IMR-90 (cell line): Measurements from ENCODE around the gene NAPG. TPM values are rescaled to one million over a fixed set of nuclear protein-coding genes. Genes with fewer than 3 reads are reported as not detected.

Source experiments
- ATAC-seq: fragments of 200-7000 bp; cut with Tn5 transposase; 2 replicates; pipeline ENCODE4 v1.9.1; 2020; ENCODE audit warnings: low read depth, mild to moderate bottlenecking, moderate library complexity
- BruUV-seq: library from RNA; stranded (reverse); fragments of 400-500 nt; replicated peaks from 2 replicates; lab custom pipeline; 2021; lab: Mats Ljungman, UMichigan
- CTCF ChIA-PET: fragments of 300-600 bp; formaldehyde crosslinking; extraction: SDS; loops from one replicate; lab custom pipeline; 2021; ENCODE audit warnings: antibody characterized with exemption; lab: Yijun Ruan, JAX
- POLR2A ChIA-PET: fragments of 300-600 bp; sonication (Branson Sonifier 250); formaldehyde crosslinking; loops from one replicate; lab custom pipeline; 2022; ENCODE audit warnings: antibody characterized with exemption; ENCODE audit not compliant: unreplicated experiment; lab: Charles Lee
- DNase-seq: peaks from one replicate; pipeline ENCODE4 v3.0.0; 2013
- H2AFZ ChIP-seq: replicated peaks from 2 replicates; pipeline ENCODE3; 2013; ENCODE audit warnings: low read length, mild to moderate bottlenecking; ENCODE audit not compliant: poor library complexity
- H2AK5ac ChIP-seq: 2 replicates; pipeline ENCODE4 v1.6.1; 2013; ENCODE audit warnings: low read depth, low read length, inconsistent platforms
- H2AK9ac ChIP-seq: replicated peaks from 2 replicates; pipeline ENCODE3; 2013; ENCODE audit warnings: mild to moderate bottlenecking, low read depth, low read length, moderate library complexity; ENCODE audit not compliant: poor library complexity
- H2BK120ac ChIP-seq: 2 replicates; pipeline ENCODE4 v1.6.1; 2013; ENCODE audit warnings: low read depth, low read length, inconsistent platforms
- H2BK15ac ChIP-seq: 3 replicates; pipeline ENCODE4 v1.6.1; 2013; ENCODE audit warnings: low read depth, low read length, inconsistent platforms
- H2BK20ac ChIP-seq: 2 replicates; pipeline ENCODE4 v1.6.1; 2013; ENCODE audit warnings: low read depth, mild to moderate bottlenecking, inconsistent platforms, low read length, moderate library complexity
- H2BK5ac ChIP-seq: 2 replicates; pipeline ENCODE4 v1.6.1; 2013; ENCODE audit warnings: mild to moderate bottlenecking, low read depth, low read length, inconsistent platforms; ENCODE audit not compliant: poor library complexity, severe bottlenecking
- H3K14ac ChIP-seq: replicated peaks from 2 replicates; pipeline ENCODE4 v1.6.1; 2013; ENCODE audit warnings: low read depth, low read length, inconsistent platforms
- H3K18ac ChIP-seq: 2 replicates; pipeline ENCODE4 v1.6.1; 2013; ENCODE audit warnings: low read depth, low read length, control low read depth
- H3K23ac ChIP-seq: 2 replicates; pipeline ENCODE4 v1.6.1; 2013; ENCODE audit warnings: low read depth, low read length, inconsistent platforms
- H3K27ac ChIP-seq: 2 replicates; pipeline ENCODE4 v1.5.1; 2013; ENCODE audit warnings: mild to moderate bottlenecking, control low read depth, low read length; ENCODE audit not compliant: insufficient read depth
- H3K27me3 ChIP-seq: 2 replicates; pipeline ENCODE4 v1.6.1; 2013; ENCODE audit warnings: low read length; ENCODE audit not compliant: control insufficient read depth, insufficient read depth
- H3K36me3 ChIP-seq: 2 replicates; pipeline ENCODE4 v1.6.1; 2013; ENCODE audit warnings: low read length, mixed read lengths; ENCODE audit not compliant: control insufficient read depth, insufficient read depth
- H3K4ac ChIP-seq: 2 replicates; pipeline ENCODE4 v1.6.1; 2013; ENCODE audit warnings: low read depth, low read length, inconsistent platforms
- H3K4me1 ChIP-seq: 2 replicates; pipeline ENCODE4 v1.6.1; 2013; ENCODE audit warnings: low read length, mixed read lengths; ENCODE audit not compliant: control insufficient read depth, insufficient read depth
- H3K4me2 ChIP-seq: 2 replicates; pipeline ENCODE4 v1.6.1; 2013; ENCODE audit warnings: low read depth, mild to moderate bottlenecking, control low read depth, low read length, moderate library complexity
- H3K4me3 ChIP-seq: 2 replicates; pipeline ENCODE4 v1.5.1; 2013; ENCODE audit warnings: low read depth, mild to moderate bottlenecking, control low read depth, low read length, moderate library complexity; ENCODE audit not compliant: insufficient read depth
- H3K56ac ChIP-seq: 2 replicates; pipeline ENCODE4 v1.6.1; 2013; ENCODE audit warnings: low read length, inconsistent platforms; ENCODE audit not compliant: insufficient read depth; ENCODE audit errors: extremely low read depth
- H3K79me1 ChIP-seq, 2 experiments: 2 replicates each; pipeline ENCODE4 v1.6.1; 2013; ENCODE audit warnings: low read length in 2 of 2, inconsistent platforms in 1 of 2, low read depth in 1 of 2
- H3K9ac ChIP-seq: 2 replicates; pipeline ENCODE4 v1.6.1; 2013; ENCODE audit warnings: low read depth, low read length, control low read depth
- H3K9me1 ChIP-seq: 2 replicates; pipeline ENCODE4 v1.6.1; 2013; ENCODE audit warnings: low read length, inconsistent platforms; ENCODE audit not compliant: insufficient read depth
- H3K9me3 ChIP-seq: 2 replicates; pipeline ENCODE4 v1.6.1; 2013; ENCODE audit warnings: low read length; ENCODE audit not compliant: control insufficient read depth, insufficient read depth
- H4K20me1 ChIP-seq: 2 replicates; pipeline ENCODE4 v1.6.1; 2013; ENCODE audit warnings: low read length, inconsistent platforms; ENCODE audit not compliant: insufficient read depth
- H4K5ac ChIP-seq: 2 replicates; pipeline ENCODE4 v1.6.1; 2013; ENCODE audit warnings: mild to moderate bottlenecking, low read depth, low read length, control low read depth
- H4K8ac ChIP-seq, 2 experiments: 2 replicates each; pipeline ENCODE4 v1.6.1; 2013; ENCODE audit warnings: low read depth in 2 of 2, low read length in 2 of 2, control low read depth in 1 of 2, inconsistent platforms in 1 of 2
- H4K91ac ChIP-seq: 2 replicates; pipeline ENCODE4 v1.6.1; 2013; ENCODE audit warnings: low read depth, low read length, inconsistent platforms; ENCODE audit not compliant: insufficient read depth
- BHLHE40 ChIP-seq: fragments of 150-350 bp; IDR thresholded peaks from 2 replicates; pipeline ENCODE4 v1.6.1; 2016; ENCODE audit warnings: mild to moderate bottlenecking, low read depth, low read length
- CTCF ChIP-seq: conservative IDR thresholded peaks from 2 replicates; pipeline ENCODE4 v1.5.1; 2012; ENCODE audit warnings: mild to moderate bottlenecking, low read depth, low read length, improper control_type of control experiment
- ELK1 ChIP-seq: fragments of 150-350 bp; IDR thresholded peaks from 2 replicates; pipeline ENCODE4 v1.6.1; 2016; ENCODE audit warnings: low read depth, mild to moderate bottlenecking, low read length, moderate library complexity, borderline replicate concordance
- FOS ChIP-seq: fragments of 150-350 bp; IDR thresholded peaks from 2 replicates; pipeline ENCODE4 v1.6.1; 2016; ENCODE audit warnings: low read depth, low read length
- MAFK ChIP-seq: IDR thresholded peaks from 2 replicates; pipeline ENCODE4 v1.6.1; 2012; ENCODE audit warnings: low read depth, low read length, improper control_type of control experiment
- MAZ ChIP-seq: IDR thresholded peaks from 2 replicates; pipeline ENCODE4 v1.6.1; 2012; ENCODE audit warnings: low read depth, mild to moderate bottlenecking, low read length, improper control_type of control experiment, moderate library complexity, borderline replicate concordance
- MXI1 ChIP-seq: IDR thresholded peaks from 2 replicates; pipeline ENCODE4 v1.6.1; 2012; ENCODE audit warnings: low read depth, mild to moderate bottlenecking, low read length, moderate library complexity, borderline replicate concordance
- NFE2L2 ChIP-seq: fragments of 150-350 bp; IDR thresholded peaks from 2 replicates; pipeline ENCODE4 v1.6.1; 2016; ENCODE audit warnings: low read depth, mild to moderate bottlenecking, low read length
- POLR2A ChIP-seq: IDR thresholded peaks from 2 replicates; pipeline ENCODE4 v1.6.1; 2012; ENCODE audit warnings: mild to moderate bottlenecking, low read depth, low read length
- RAD21 ChIP-seq: IDR thresholded peaks from 2 replicates; pipeline ENCODE4 v1.6.1; 2012; ENCODE audit warnings: low read length, improper control_type of control experiment
- RCOR1 ChIP-seq: IDR thresholded peaks from 2 replicates; pipeline ENCODE4 v1.6.1; 2012; ENCODE audit warnings: mild to moderate bottlenecking, low read length, improper control_type of control experiment; ENCODE audit not compliant: insufficient replicate concordance
- SMC3 ChIP-seq: fragments of 150-350 bp; IDR thresholded peaks from 2 replicates; pipeline ENCODE4 v1.6.1; 2016; ENCODE audit warnings: low read depth, mild to moderate bottlenecking, antibody characterized with exemption, low read length, moderate library complexity
- USF2 ChIP-seq: fragments of 150-350 bp; IDR thresholded peaks from 2 replicates; pipeline ENCODE4 v1.6.1; 2017; ENCODE audit warnings: mild to moderate bottlenecking, antibody characterized with exemption, low read length, low read depth
- WGBS, 2 experiments: methylation state at CpG; one replicate each; pipeline versions ENCODE4 v1.1.5 to v1.1.7; 2013; ENCODE audit warnings: missing lambda C conversion rate in 2 of 2; ENCODE audit not compliant: insufficient read length in 1 of 2; ENCODE audit errors: extremely low coverage in 2 of 2; 5-methylcytosine and 5-hydroxymethylcytosine counted together
- dilution Hi-C: fragments of 300-500 bp; cut with HindIII; formaldehyde crosslinking; loops from one replicate; pipeline ENCODE4 v1.14.3; 2018; ENCODE audit warnings: low sequenced_read_pairs; ENCODE audit not compliant: unreplicated experiment
- in situ Hi-C: fragments of 300-500 bp; cut with MboI; formaldehyde crosslinking; loops from 3 replicates; pipeline ENCODE4 v1.14.3; 2019; ENCODE audit warnings: low sequenced_read_pairs, inconsistent platforms, mixed read lengths
- intact Hi-C: fragments of 100-400 bp; cut with micrococcal nuclease; formaldehyde crosslinking; loops from 2 replicates; pipeline ENCODE4 v1.10.0; 2022
- polyA plus RNA-seq, 3 experiments: library from polyadenylated mRNA; depleted of rRNA; stranded (reverse); fragments of >200 nt; gene quantifications; 2 replicates each; pipeline ENCODE4 v1.2.3, GENCODE V29; 2012; ENCODE audit warnings: low replicate concordance in 1 of 3
- total RNA-seq: library from RNA; depleted of rRNA; stranded (reverse); fragments of >200 nt; gene quantifications from 2 replicates; pipeline ENCODE4 v1.2.3, GENCODE V29; 2012

Gene NAPG
- total and polyA plus RNA-seq, 2 of the 4 experiments (the other 2 are of a cell fraction): 13.0 to 32.8 TPM

GRCh38 chr18:10558243-10558966 is 32.6 kb downstream of the NAPG start:
- no peaks in the 10 kb centered on the region for H3K9me3 ChIP-seq
- DNase-seq (no peak), ATAC-seq (no peak)
- peaks cover 22% of the 10 kb centered on the region for H3K36me3 ChIP-seq
- no peak overlapping the region for H3K27ac ChIP-seq
- no peak overlapping the region for H2BK15ac ChIP-seq
- dilution Hi-C loops: no loop called here
- in situ Hi-C loops: no loop called here
- H3K14ac ChIP-seq: no peak overlapping the region
- peaks cover 6% of the 10 kb centered on the region; the same call in 1 of the 2 replicates for H3K9me1 ChIP-seq
- H3K4ac ChIP-seq: no peak overlapping the region
- BruUV-seq: no TSS peak
- no peak overlapping the region for H2AFZ ChIP-seq
- peaks cover 11% of the 10 kb centered on the region; the same call in 1 of the 2 replicates for H3K4me1 ChIP-seq
- H2BK120ac ChIP-seq: no peak overlapping the region
- no peak overlapping the region for H2BK20ac ChIP-seq
- H4K5ac ChIP-seq: no peak overlapping the region
- H3K18ac ChIP-seq: no peak overlapping the region
- H2AK9ac ChIP-seq: no peak overlapping the region
- no peak overlapping the region for H3K23ac ChIP-seq
- ChIA-PET CTCF (interaction anchor here (0.6 kb wide), 1 partner anchor 76 kb away, joined by 5 read pairs; no protein-coding TSS in a partner anchor), POLR2A (no interaction called here)
- 91% methylated on average over 4 of the region's 6 CpGs; no CpG with 5 or more reads in 1 of the 2 experiments for WGBS, 2 experiments
- 0 out of 2 replicates have a peak, but pooled peaks cover 4% of the 10 kb centered on the region for H4K20me1 ChIP-seq
- no peak overlapping the region for H2BK5ac ChIP-seq
- H3K4me2 ChIP-seq: no peak overlapping the region
- H2AK5ac ChIP-seq: no peak overlapping the region
- H4K91ac ChIP-seq: no peak overlapping the region
- no peak overlapping the region for H3K56ac ChIP-seq
- no peak overlapping the region for H3K4me3 ChIP-seq
- intact Hi-C loops: no loop called here
- no peak for TF ChIP-seq ELK1
- TF ChIP-seq POLR2A: no peak
- no peak for TF ChIP-seq USF2
- no peak for TF ChIP-seq RCOR1
- no peak for TF ChIP-seq MXI1
- TF ChIP-seq FOS: no peak
- TF ChIP-seq CTCF: no peak
- TF ChIP-seq MAZ: no peak
- TF ChIP-seq BHLHE40: no peak
- no peak for TF ChIP-seq SMC3
- TF ChIP-seq RAD21: no peak
- TF ChIP-seq NFE2L2: no peak
- no peak for TF ChIP-seq MAFK
- no peak overlapping the region for H3K9ac ChIP-seq
- no peaks in the 10 kb centered on the region for H3K27me3 ChIP-seq
- no peak overlapping the region for H4K8ac ChIP-seq
- H3K79me1 ChIP-seq: no peaks in the 10 kb centered on the region; a peak in 1 of 4 replicates
